Stimulated activated CD8-positive, alpha-beta memory T cell treated with anti-CD3 and anti-CD28 coated beads, Interleukin-4, amount 100 ng/mL, for 4 hours (primary cell): ENCODE measurements around the gene DCAF15.

Experiments used
- DNase-seq, 2 donors: peaks; one replicate each; pipeline ENCODE4 v3.0.0-alpha.2; 2020; ENCODE audit warnings: low read depth in 2 of 2, low spot score in 1 of 2

Gene DCAF15

DNA sequence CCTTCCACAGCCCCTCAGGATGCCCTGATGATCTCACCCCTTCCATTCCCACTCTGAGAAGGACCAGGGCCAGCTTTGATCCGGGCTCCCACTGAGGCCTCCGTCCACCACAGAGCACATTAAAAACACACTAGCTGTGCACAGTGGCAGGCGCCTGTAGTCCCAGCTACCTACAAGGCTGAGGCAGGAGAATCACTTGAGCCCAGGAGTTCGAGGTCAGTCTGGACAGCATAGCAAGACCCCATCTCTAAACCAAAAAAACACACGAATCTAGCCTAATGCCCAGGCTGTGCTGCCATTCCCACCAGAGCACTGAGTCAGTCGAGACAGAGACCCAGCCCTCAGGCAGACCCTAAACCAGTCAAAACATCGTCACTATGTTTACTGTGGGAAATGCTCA lies 39.7 kb downstream of the DCAF15 start:
- DNase-seq: no peak

DNA sequence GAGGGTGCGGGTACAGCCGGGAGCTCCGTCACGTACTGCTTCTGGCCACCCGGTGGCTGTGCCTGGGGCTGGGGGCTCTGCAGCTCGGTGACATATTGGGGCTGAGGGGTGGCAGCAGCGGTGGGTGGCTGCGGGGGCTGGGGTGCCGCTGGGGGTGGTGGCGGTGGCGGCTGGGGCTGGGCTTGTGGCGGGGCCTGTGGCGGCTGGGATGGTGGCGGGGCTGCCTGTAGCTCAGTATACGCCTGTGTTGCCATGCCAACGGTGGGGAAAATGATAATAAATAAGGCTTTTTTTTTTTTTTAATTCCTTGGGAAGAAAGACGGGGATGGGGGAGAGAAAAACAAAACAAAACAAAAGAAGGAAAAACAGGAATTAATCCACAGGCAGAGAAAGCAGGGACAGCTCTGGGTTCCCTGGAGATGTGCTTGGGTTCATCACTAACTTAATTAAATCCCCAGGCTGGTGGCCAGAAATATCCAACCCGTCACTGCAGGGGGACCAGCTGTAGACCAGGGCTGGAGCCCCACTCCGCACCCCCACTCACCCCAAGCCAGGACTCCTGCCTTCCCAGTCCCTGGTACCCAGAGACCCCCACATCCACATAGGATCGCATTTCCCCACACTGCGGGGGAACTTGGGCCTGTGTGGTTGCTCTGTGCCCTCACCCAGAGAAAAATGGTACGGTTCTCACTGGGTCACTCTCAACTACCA lies 41.4 kb downstream of the DCAF15 start:
- DNase-seq: no peak

DNA sequence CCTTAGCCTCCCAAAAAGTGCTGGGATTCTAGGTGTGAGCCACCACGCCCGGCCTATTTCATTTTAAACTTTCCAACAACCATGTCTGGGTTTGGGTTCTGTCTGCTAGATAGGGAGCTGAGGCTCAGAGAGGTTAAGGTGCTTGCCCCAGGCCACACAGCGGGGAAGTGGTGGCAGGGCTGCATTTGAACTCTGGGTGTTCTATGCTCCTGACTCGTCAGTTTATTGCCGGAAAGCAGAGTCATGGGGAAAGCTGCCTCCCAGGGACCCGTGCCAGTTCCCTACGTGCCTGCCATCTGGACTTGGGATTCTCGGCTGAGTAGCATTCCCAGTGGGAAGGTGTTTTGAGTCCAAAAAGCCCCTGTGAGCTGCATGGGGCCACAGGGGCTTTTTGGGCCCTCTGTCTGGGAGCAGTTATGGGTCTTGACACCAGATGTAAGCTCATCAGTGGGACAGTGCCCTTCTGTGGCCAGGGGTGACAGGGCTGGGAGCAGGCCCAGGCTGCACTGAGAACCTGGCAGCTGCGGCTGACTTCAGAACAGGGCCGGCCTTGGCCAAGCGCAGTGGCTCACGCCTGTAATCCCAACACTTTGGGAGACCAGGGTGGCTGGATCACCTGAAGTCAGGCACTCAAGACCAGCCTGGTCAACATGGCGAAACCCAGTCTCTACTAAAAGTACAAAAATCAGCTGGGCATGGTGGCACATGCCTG lies 42.9 kb downstream of the DCAF15 start:
- no peak for DNase-seq

DNA sequence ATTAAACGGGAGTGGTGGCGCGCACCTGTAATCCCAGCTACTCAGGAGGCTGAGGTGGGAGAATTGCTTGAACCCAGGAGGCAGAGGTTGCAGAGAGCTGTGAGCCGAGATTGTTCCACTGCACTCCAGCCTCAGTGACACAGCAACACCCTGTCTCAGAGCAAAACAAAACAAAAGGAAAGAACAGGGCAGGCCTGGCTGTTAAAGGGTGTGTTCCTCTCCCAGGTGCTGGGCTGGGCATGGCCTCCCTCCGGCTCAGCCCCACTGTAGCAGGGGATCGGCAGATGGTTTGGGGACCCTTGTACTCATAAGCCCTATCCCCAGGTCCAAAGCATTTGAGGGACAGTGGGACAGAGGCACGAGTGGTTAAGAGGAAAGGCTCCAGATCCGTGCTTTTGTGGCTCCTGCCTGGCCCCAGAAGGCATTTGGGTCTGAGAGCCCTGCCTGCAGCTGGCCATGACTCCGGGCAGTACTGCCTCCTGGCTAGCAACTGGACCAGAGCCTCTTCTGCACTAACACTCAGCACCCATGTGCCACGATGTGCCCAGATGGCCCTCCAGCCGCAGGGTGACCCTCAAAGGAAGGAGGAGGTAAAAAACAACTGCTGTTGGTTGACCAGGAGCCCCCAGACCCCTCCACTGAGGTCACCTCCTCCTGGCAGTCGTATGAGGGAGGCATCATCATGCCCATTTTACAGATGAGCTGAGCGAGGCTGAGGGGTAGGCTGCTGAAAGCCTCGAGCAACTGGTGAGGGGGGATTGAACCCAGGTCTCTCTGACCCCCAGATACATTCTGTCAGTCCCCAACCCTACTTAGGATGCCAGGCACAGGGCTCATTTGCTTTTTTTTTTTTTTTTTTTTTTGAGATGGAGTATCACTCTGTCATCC lies 43.8 kb downstream of the DCAF15 start:
- DNase-seq: no peak

DNA sequence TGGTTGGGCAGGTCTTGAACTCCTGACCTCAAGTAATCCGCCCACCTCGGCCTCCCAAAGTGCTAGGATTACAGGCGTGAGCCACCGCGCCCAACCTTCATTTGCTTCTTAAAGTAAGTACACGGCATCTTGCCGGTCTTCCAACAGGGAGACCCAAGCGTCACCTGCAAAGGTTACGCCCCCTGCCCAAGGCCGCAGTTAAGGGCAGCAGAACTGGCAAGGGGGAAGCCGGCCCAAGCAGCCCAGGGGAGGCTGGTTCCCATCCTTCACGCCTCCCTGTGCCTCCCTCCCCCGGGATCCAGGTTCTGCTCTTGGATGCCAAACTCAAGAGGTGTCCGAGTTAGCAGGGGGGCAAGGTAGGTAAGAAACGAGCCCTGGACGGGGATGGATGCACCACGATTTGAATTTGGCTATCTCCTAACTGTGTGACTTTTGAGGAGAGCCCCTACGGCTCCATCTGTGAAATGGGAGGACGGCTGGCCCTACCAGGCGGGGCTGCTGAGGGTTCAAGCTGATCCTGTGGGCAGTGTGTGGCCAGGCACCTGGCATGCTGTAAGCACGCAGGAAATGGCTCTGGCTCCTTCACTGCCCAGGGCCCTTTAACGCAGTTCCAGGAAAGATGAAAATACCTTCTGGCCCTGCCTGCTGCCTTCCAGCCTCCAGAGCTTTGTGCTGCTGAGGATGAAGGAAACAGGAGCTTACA lies 44.8 kb downstream of the DCAF15 start:
- no peak for DNase-seq

DNA sequence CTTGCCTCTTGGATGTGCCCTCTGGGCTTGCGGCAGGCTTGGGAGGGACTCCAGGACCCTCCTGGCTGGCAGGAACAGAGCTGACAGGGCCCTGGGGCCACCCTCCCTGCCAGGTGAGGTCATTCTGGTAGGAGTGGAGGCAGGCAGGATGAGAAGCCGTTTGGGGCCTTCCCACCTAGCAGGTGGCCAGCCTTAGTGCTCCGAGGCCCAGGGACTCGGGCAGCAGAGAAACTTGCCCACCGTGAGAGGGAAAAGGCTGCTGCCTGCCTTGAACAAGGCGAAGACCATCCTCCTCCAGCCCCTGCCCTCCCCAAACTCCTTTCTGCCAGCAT lies 45.3 kb downstream of the DCAF15 start:
- no peak for DNase-seq

GRCh38 chr19:13998426-13998825 lies 46.1 kb downstream of the DCAF15 start:
- no peak for DNase-seq

DNA sequence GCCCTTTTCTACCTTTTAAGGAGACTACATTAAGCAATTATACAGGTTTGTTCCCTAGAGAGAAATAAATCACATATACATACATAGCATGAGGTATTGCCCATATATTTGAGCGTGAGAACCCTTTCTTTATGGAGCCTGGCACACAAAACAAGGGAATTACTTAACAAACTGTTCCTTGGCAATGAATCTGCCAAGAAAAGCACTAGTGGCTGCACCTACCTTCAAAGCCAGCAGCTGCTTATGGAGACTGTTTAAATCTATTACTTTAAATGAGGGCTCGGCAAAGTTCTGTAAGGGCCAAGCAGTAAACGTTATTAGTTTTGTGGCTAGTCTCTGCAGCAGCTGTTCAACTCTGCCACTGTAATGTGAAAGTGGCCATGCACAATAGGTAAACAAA lies 46.8 kb downstream of the DCAF15 start:
- DNase-seq: no peak

- no peak for DNase-seq
These were observed 48.5 kb downstream of the DCAF15 start for GRCh38 chr19:14000691-14001375.

DNA sequence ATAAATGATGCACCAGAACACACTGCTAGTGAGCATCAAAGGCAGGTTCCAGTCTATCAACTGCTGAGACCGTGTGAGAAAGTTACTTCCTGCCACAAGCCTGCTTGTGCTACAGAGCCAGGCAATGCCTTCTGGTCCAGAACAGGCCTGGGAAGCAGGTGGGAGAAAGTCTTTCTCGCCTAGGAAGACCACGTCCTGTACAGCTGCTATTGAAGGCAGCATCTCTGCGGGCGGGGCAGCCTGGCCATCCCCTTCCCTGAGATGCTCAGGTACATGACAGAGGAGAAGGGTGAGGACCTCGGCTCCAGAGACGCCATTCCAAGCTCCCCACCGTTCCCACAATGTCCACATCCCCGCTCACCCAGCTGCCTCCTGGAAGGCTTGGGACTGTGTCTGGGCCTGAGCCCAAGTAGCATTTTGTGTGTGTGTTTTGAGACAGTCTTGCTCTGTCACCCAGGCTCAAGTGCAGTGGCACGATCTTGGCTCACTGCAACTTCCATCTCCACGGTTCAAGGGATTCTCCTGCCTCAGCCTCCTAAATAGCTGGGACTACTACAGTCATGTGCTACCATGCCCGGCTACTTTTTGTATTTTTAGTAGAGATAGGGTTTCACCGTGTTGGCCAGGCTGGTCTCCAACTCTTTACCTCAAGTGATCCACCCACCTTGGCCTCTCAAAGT lies 50.4 kb downstream of the DCAF15 start:
- no peak for DNase-seq

DNA sequence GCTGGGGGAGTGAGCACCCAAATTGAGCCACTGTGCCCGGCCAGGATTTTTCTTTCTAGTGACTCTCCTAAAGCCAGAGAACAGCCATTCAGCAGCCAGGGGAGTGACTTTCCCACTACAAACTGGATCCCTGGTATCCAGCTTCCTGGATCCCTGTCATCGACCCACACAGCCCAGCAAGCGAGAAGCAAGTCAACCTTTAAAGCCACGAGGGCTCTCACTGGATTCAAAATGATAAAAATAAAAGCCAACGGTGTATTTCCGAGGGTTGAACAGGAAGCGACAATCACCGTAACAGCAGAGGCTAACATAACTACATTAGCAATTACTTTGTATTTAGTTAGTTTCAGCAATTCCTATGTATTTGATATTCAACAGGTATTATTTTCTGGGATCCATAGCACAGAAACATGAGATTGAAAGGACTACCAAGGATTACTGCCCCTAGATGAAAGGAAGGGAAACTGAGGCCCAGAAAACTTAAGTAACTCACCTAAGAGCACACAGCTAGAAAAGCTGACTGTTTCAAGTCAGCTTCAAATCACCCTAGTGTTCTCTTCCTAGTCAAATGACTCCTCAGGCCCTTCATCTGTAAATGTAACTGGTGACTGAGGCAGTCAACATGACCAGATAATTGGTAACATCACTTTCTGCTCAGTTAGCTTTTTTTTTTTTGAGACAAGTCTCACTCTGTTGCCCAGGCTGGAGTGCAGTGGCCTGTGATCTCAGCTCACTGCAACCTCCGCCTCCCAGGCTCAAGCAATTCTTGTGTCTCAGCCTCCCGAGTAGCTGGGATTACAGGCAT lies 51.1 kb downstream of the DCAF15 start:
- DNase-seq: no peak

DNA sequence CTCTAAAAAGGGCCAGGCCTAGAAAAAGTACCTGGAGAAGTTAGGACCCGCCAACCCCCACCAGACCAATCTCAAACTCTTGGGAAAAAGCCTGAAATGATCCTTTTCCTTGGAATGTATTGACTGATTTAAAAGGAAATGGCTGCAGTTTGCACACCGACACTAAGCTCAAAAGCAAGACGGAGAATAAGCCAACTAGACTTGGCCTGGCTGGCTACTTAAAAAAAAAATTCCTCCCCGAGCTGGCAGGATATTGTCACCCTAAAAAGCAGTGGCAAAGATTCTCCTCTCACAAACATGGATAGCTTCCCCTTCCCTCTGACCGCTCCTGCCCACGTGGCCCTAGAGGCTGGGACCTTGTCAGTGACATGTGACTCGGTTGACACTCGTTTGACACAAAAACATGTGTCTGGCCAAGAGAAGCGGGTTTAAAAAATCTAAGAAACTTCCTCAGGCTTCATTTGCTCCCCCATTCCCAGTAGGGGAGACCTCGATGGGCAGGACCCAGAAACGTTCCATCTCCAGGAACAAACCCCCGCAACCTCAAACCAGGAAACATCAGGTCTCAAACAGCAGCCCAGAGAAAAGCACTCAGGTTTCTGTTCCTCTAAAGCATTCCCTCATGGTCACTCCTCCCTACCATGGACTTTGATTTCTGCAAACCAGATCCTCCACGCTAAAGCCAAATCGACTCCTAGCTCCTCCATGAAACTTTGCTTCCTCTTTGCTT lies 52.5 kb downstream of the DCAF15 start:
- DNase-seq: no peak

DNA sequence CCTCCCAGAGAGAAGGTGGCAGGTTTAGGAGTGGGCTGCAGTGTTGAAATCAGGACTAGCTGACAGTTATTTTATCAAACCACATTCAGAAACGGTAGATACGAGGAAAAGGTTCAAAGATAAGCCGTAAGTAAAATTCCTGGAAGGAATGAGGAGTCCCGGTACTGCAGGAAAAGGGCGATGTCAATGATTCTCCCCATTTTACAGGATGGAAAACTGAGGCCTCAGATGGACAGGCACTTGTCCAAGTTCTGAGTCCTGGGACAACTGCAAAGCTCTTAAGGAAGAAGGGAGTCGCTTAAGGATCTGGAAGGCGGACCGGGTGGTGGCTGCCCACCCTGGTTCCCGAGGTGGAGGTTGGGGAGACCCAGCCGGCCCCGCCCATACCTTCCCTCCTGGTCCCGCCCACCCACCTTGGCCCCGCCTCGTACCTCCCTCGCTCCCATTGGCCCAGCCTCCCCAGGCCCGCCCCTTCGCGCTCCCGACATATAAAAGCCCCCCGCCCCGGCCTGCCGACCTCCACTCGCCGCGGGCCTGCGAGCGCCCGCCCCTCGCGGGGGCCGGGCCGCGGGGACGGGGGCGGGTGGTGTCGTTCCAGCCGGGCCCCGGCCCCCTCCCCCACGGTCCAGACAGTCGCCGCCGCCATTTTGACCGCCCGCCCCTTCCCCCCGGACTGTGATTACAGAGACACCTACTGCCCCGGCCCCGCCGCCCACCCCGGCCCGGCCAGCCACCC lies 53.2 kb downstream of the DCAF15 start:
- DNase-seq: peak; percentile 83 to 86

- peak; percentile 99 to 100 for DNase-seq
These were observed 53.9 kb downstream of the DCAF15 start, which contains the start of gene RFX1 for GRCh38 chr19:14006085-14006765. Gene RFX1, minus strand, starts transcription at chr19:14006320. Its CDS starts 12,477 bp downstream, at chr19:13993843.

- DNase-seq: no peak
These were observed 54.7 kb downstream of the DCAF15 start for GRCh38 chr19:14006766-14007562.
